ENCODE data around the gene CD79A. TPM values are rescaled to one million over a fixed set of nuclear protein-coding genes. Genes with fewer than 3 reads are reported as not detected.
"Not testable (repeated sequence)": the region's sequence is repeated elsewhere in the genome, so short reads cannot be mapped to it uniquely, and the experiment has no call there.

Gene CD79A
- total and polyA plus RNA-seq, 8 donors, result 1.5 to 18.7 (median 3.2) TPM; not detected in 3

GRCh38 chr19:41911889-41912731 lies 35.0 kb downstream of the CD79A start:
- 6 to 13% (median 10%) methylated on average over 25 to 29 of the region's 29 CpGs for WGBS, 5 donors
- intact Hi-C loops (cut with DNase I; ENCODE audit: low total_unique reads), result no loop called here
- Histone ChIP-seq H3K4me1 (peaks cover 5 to 31% (median 23%) of the 10 kb centered on the region in 4 donors), H3K4me3 (no peak overlapping the region), H3K36me3 (peaks cover 0 to 18% (median 9%) of the 10 kb centered on the region in 4 donors), H3K9me3 (no peaks in the 10 kb centered on the region), H3K27me3 (peaks cover 7 to 72% (median 56%) of the 10 kb centered on the region in 3 donors), H3K27ac (no peak overlapping the region)
- no peak for DNase-seq
- TF ChIP-seq EP300 (IDR thresholded peaks at IDR 0.05) (no peak), POLR2A (IDR thresholded peaks at IDR 0.05) (no peak), CTCF (IDR thresholded peaks at IDR 0.05) (no peak), POLR2AphosphoS5 (IDR thresholded peaks at IDR 0.05) (no peak)

DNA sequence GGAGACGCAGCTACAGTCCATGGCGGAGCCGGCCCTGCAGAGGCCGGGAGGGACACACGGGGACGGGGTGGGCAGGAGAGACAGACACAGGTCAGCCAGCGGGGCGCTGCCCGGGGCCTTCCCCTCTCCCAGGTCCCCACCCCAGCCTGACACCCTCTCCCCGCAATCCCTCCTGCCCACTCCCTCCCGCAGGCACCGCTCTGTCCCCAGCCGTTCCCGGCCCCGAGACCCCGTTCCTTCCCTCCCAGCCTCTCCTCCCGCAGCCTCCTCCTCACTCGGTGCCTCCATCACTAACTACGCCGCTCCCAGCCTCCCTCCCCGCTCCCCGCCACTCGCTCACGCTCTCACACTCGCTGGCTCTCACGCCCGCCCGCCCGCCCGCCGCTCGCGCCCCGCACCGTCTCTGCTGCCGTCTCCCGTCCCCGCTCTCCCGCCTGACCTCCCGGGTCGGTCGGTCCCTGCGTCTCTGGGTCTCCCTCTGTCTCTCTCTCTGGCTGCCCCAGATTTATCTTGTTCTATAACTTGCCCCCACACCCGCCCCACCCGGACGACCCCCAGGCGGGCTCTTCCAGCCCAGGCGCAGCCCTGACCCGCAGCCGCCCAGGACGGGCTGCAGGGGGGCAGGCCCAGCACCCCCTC lies 35.9 kb downstream of the CD79A start:
- Histone ChIP-seq H3K4me3 (no peak overlapping the region), H3K9me3 (no peaks in the 10 kb centered on the region), H3K27ac (no peak overlapping the region), H3K36me3 (peaks cover 0 to 9% (median under 1%) of the 10 kb centered on the region in 4 donors), H3K27me3 (peaks cover 7 to 81% (median 66%) of the 10 kb centered on the region in 3 donors), H3K4me1 (peaks cover 5 to 31% (median 23%) of the 10 kb centered on the region in 4 donors)
- intact Hi-C loops (cut with DNase I; ENCODE audit: low total_unique reads), result no loop called here
- 1 to 3% (median 2%) methylated on average over 30 to 51 of the region's 51 CpGs for WGBS, 5 donors
- DNase-seq, result no peak
- TF ChIP-seq CTCF (IDR thresholded peaks at IDR 0.05), result no peak
- no peak for TF ChIP-seq EP300 (IDR thresholded peaks at IDR 0.05)
- TF ChIP-seq POLR2AphosphoS5 (IDR thresholded peaks at IDR 0.05), result no peak
- TF ChIP-seq POLR2A (IDR thresholded peaks at IDR 0.05), result no peak

DNA sequence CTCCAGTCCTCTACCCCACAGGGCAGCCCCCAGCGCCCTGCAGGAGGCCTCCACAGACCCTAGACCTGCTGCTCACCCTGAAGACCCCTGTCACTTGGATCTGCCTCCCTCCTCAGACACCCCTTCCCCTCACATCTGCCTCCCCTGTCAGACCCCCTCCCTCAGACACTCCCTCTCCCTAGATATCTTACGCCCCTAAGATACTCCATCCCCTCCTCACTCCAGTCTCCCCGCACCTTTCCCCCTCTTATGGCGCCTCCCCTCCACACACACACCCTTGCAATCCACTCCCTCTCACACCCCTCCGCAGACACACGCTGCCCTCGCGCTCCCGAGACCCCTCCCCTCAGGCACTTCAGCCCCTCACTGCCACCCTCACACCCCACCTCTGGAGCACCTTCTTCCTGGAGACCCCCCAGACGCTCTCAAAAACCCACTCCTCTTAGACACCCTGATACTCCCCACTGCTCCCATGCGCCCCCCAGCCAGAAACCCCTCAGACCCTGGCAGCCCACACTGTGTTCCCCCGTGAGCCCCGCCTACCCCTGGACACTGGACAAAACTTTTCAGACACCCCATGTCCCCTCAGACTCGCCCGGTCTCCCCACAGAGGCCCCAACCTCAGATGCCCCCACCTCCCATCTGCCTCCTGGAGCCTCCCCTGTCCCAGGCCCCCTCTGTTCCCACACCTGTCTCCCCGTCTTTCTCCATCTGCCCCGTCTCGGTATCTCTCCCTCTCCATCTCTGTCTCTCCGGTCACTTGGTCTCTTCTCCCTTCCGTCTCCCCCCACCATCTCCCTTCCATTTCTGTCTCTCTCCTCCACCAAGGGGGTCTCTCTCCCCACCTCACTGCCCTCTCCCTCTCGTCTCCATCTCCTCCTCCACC lies 36.7 kb downstream of the CD79A start:
- no peak for DNase-seq
- no peak for TF ChIP-seq POLR2A (IDR thresholded peaks at IDR 0.05)
- TF ChIP-seq CTCF (IDR thresholded peaks at IDR 0.05), result no peak
- TF ChIP-seq POLR2AphosphoS5 (IDR thresholded peaks at IDR 0.05), result no peak
- no peak for TF ChIP-seq EP300 (IDR thresholded peaks at IDR 0.05)
- H3K4me3 ChIP-seq, result no peak overlapping the region
- peaks cover 5 to 31% (median 23%) of the 10 kb centered on the region in 4 donors for H3K4me1 ChIP-seq
- 6 to 9% (median 8%) methylated on average over 21 of the region's 21 CpGs for WGBS, 5 donors
- no peak overlapping the region for H3K27ac ChIP-seq
- peaks cover 0 to 1% (median 0%) of the 10 kb centered on the region in 4 donors for H3K36me3 ChIP-seq
- peaks cover 7 to 89% (median 70%) of the 10 kb centered on the region in 3 donors for H3K27me3 ChIP-seq
- no peaks in the 10 kb centered on the region for H3K9me3 ChIP-seq
- intact Hi-C loops (cut with DNase I; ENCODE audit: low total_unique reads), result no loop called here

- DNase-seq; H3K27ac ChIP-seq; H3K4me3 ChIP-seq; H3K9me3 ChIP-seq; intact Hi-C loops (cut with DNase I; ENCODE audit: low total_unique reads); H3K36me3 ChIP-seq: not testable (repeated sequence)
- H3K27me3 ChIP-seq, result peaks cover 7 to 95% (median 72%) of the 10 kb centered on the region in 3 donors
- peaks cover 5 to 31% (median 23%) of the 10 kb centered on the region in 4 donors for H3K4me1 ChIP-seq
- 3 to 18% (median 6%) methylated on average over 4 to 5 of the region's 5 CpGs for WGBS, 5 donors
Measured at GRCh38 chr19:41914424-41914834, 37.4 kb downstream of the CD79A start.
